Measurements from ENCODE around the gene ABTB1. TPM values are rescaled to one million over a fixed set of nuclear protein-coding genes. Genes with fewer than 3 reads are reported as not detected.

The ABTB1 gene
- polyA plus RNA-seq, 1 of the 3 experiments (the other 2 are of a cell fraction), result 30.8 TPM

GRCh38 chr3:127676456-127676855 lies 3.7 kb downstream of the ABTB1 start:
- Histone ChIP-seq H3K4me1 (ENCODE audit: control insufficient read depth in 1 of 2, insufficient read depth in 2 of 2, low read depth in 1 of 2, low read length in 1 of 2) (peaks cover 5 to 19% of the 10 kb centered on the region in 2 experiments; a peak in 1 of 4 replicates), H3K9me2 (no peaks in the 10 kb centered on the region), H4K20me1 (ENCODE audit: insufficient read depth) (no peaks in the 10 kb centered on the region), H3K9me3 (no peaks in the 10 kb centered on the region), H3K4me3 (ENCODE audit: low read depth in 2 of 2, low read length in 1 of 2) (no peak overlapping the region), H3K4me2 (no peak overlapping the region), H3K9ac (no peak overlapping the region), H2AFZ (ENCODE audit: low read depth) (no peak overlapping the region), H3K27ac (ENCODE audit: low read depth in 2 of 2, low read length in 1 of 2) (no peak overlapping the region), H3K27me3 (ENCODE audit: insufficient read depth) (no peaks in the 10 kb centered on the region), H3K79me2 (ENCODE audit: insufficient read depth) (peaks cover 13% of the 10 kb centered on the region), H3K36me3 (replicated peaks in 1 of 2; ENCODE audit: control insufficient read depth in 1 of 2, insufficient read depth in 2 of 2, low read length in 1 of 2) (peaks cover 0 to 3% of the 10 kb centered on the region in 2 experiments), H3F3A (replicated peaks; ENCODE audit: insufficient read depth) (no peaks in the 10 kb centered on the region)
- 82% methylated on average over 2 of the region's 4 CpGs for WGBS (ENCODE audit: low lambda C conversion rate)
- no peak for DNase-seq
- no peak for TF ChIP-seq TAF1 (IDR thresholded peaks at IDR 0.05; ENCODE audit: borderline replicate concordance, low read depth, low read length)
- TF ChIP-seq MAX (IDR thresholded peaks at IDR 0.05; ENCODE audit: low read depth), result no peak
- TF ChIP-seq FOXJ3 (CRISPR knock-in tag; IDR thresholded peaks at IDR 0.05), result no peak
- TF ChIP-seq JUND (IDR thresholded peaks at IDR 0.05), result no peak
- no peak for TF ChIP-seq RXRA (IDR thresholded peaks at IDR 0.05; ENCODE audit: borderline replicate concordance, low read depth)
- no peak for TF ChIP-seq ZBTB33 (IDR thresholded peaks at IDR 0.05; ENCODE audit: borderline replicate concordance, low read depth)
- no peak for TF ChIP-seq ELF1 (IDR thresholded peaks at IDR 0.05)
- TF ChIP-seq NFIC (IDR thresholded peaks at IDR 0.05; ENCODE audit: borderline replicate concordance), result no peak
- TF ChIP-seq SIN3A (IDR thresholded peaks at IDR 0.05; ENCODE audit: borderline replicate concordance, low read depth, low read length), result no peak
- CTCF ChIA-PET, result interaction anchor here (1.3 kb wide), 1 partner anchor 20 kb away, joined by 4 read pairs; no protein-coding TSS in a partner anchor
- POLR2A ChIA-PET, result no interaction called here

- Histone ChIP-seq H3K9me3 (no peaks in the 10 kb centered on the region), H2AFZ (ENCODE audit: low read depth) (no peak overlapping the region), H3K36me3 (replicated peaks in 1 of 2; ENCODE audit: control insufficient read depth in 1 of 2, insufficient read depth in 2 of 2, low read length in 1 of 2) (peaks cover 0 to 3% of the 10 kb centered on the region in 2 experiments), H3K4me1 (ENCODE audit: control insufficient read depth in 1 of 2, insufficient read depth in 2 of 2, low read depth in 1 of 2, low read length in 1 of 2) (peaks cover 0 to 16% of the 10 kb centered on the region in 2 experiments; a peak in 1 of 4 replicates), H3K4me2 (no peak overlapping the region), H4K20me1 (ENCODE audit: insufficient read depth) (no peaks in the 10 kb centered on the region), H3K27ac (ENCODE audit: low read depth in 2 of 2, low read length in 1 of 2) (no peak overlapping the region), H3K9me2 (no peaks in the 10 kb centered on the region), H3F3A (replicated peaks; ENCODE audit: insufficient read depth) (no peaks in the 10 kb centered on the region), H3K9ac (no peak overlapping the region), H3K4me3 (ENCODE audit: low read depth in 2 of 2, low read length in 1 of 2) (no peak overlapping the region), H3K27me3 (ENCODE audit: insufficient read depth) (no peaks in the 10 kb centered on the region), H3K79me2 (ENCODE audit: insufficient read depth) (peaks cover 13% of the 10 kb centered on the region)
- no peak for DNase-seq
- CTCF ChIA-PET, result interaction anchor here (1.3 kb wide), 1 partner anchor 20 kb away, joined by 4 read pairs; no protein-coding TSS in a partner anchor
- 97% methylated on average over 6 of the region's 21 CpGs for WGBS (ENCODE audit: low lambda C conversion rate)
- no peak for TF ChIP-seq SMC3 (IDR thresholded peaks at IDR 0.05; ENCODE audit: low read depth, low read length)
- TF ChIP-seq MEF2A (IDR thresholded peaks at IDR 0.05; ENCODE audit: borderline replicate concordance, low read depth), result no peak
- no peak for TF ChIP-seq MAX (IDR thresholded peaks at IDR 0.05; ENCODE audit: low read depth)
- no peak for TF ChIP-seq TAF1 (IDR thresholded peaks at IDR 0.05; ENCODE audit: borderline replicate concordance, low read depth, low read length)
- no peak for TF ChIP-seq POLR2AphosphoS5 (IDR thresholded peaks at IDR 0.05; ENCODE audit: low read depth, low read length)
- no peak for TF ChIP-seq RCOR1 (IDR thresholded peaks at IDR 0.05; ENCODE audit: low read length)
- no peak for TF ChIP-seq MXI1 (IDR thresholded peaks at IDR 0.05; ENCODE audit: low read depth, low read length)
- TF ChIP-seq RXRA (IDR thresholded peaks at IDR 0.05; ENCODE audit: borderline replicate concordance, low read depth), result no peak
- TF ChIP-seq TEAD4 (IDR thresholded peaks at IDR 0.05; ENCODE audit: borderline replicate concordance, insufficient read depth), result no peak
- POLR2A ChIA-PET, result no interaction called here
Observed at GRCh38 chr3:127676921-127677351, 4.2 kb downstream of the ABTB1 start.
